Fibroblast of the aortic adventitia (primary cell): ENCODE measurements around the gene SKAP1. TPM values are rescaled to one million over a fixed set of nuclear protein-coding genes. Genes with fewer than 3 reads are reported as not detected.

Source experiments
- DNase-seq: peaks from one replicate; pipeline ENCODE4 v3.0.0-alpha.2; 2010; ENCODE audit warnings: low read depth
- H3K4me3 ChIP-seq: 2 replicates; pipeline ENCODE4 v1.5.1; 2011; ENCODE audit warnings: low read depth, mild to moderate bottlenecking, control low read depth, low read length, moderate library complexity
- total RNA-seq: library from RNA; depleted of rRNA; stranded (reverse); fragments of >200 nt; gene quantifications from 2 replicates; pipeline ENCODE4 v1.2.3, GENCODE V29; 2012; ENCODE audit warnings: low replicate concordance
- TF ChIP-seq, protein P1 (sequence below): IDR thresholded peaks from 2 replicates; pipeline ENCODE4 v1.5.1; 2011; ENCODE audit warnings: mild to moderate bottlenecking, low read length, control low read depth, inconsistent platforms; ENCODE audit not compliant: insufficient read depth

Gene SKAP1
- total RNA-seq, 1 donor = not detected

DNA sequence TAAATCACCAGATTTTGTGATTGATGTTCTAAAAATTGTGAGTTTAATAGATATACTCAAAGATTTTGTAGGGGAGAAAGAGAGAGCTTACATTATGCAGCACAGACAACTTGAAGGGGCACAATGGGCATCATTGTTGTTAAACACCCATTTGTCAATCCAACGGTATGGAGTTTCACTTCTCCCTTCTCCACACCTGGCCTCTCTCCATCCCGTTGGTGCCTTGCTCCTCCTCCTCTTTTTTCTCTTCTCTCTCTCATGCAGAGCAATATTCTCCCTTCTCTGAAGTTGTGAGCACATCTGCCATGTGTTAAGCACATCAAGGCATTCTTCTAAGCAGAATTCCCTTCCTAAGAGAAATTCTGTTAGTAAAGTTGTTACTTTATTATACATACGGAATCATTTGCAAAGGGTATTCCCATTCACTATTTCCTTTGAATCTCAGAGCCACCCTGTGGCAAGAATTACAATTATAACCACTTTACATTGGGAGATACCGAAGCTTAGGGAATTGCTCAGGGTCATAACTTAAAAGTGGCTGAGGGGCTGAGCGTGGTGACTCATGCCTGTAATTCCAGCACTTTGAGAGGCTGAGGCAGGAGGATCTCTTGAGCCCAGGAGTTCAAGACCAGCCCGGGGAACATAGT is 40.5 kb upstream of the SKAP1 start:
- H3K4me3 ChIP-seq = no peak overlapping the region
- peak; percentile 56 for DNase-seq
- TF ChIP-seq, protein P1, sequence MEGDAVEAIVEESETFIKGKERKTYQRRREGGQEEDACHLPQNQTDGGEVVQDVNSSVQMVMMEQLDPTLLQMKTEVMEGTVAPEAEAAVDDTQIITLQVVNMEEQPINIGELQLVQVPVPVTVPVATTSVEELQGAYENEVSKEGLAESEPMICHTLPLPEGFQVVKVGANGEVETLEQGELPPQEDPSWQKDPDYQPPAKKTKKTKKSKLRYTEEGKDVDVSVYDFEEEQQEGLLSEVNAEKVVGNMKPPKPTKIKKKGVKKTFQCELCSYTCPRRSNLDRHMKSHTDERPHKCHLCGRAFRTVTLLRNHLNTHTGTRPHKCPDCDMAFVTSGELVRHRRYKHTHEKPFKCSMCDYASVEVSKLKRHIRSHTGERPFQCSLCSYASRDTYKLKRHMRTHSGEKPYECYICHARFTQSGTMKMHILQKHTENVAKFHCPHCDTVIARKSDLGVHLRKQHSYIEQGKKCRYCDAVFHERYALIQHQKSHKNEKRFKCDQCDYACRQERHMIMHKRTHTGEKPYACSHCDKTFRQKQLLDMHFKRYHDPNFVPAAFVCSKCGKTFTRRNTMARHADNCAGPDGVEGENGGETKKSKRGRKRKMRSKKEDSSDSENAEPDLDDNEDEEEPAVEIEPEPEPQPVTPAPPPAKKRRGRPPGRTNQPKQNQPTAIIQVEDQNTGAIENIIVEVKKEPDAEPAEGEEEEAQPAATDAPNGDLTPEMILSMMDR = peak; percentile 33

DNA sequence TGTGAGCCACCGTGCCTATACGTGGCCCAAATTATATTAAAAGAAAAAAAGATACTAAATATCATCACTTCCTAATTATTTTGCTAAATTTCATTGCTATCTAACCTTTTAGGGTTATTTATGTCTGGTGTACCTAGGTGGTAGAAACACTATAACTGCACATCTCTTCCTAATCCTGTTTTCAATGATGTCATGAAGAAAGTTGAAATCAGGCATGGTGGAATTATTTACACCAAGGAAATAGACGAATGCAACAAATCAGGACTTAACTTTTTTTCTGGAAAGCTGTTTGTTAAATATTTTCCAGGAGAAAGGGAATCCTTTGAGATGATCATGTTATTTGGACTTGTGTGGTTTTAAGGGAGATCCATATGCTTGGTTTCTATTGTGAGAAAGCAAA is 39.2 kb upstream of the SKAP1 start:
- no peak overlapping the region for H3K4me3 ChIP-seq
- DNase-seq = no peak
- TF ChIP-seq, protein P1 = no peak

DNA sequence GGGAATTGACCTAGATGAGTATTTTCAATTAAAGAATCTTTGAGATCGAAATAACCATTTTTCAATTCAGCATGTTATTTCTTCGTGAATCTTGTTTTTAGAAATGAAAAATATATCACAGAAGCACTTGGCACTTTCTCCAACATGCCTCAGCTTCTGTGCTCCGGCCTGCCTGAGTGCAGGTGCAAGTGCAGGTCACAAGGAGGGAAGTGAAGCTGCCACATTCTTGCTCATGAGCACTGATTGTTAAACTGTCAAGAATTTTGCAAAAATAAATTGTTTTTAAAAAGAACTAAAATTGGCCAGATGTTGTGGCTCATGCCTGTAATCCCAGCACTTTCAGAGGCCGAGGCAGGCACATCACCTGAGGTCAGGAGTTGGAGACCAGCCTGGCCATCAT is 38.3 kb upstream of the SKAP1 start:
- H3K4me3 ChIP-seq = no peak overlapping the region
- TF ChIP-seq, protein P1 = no peak
- no peak for DNase-seq

DNA sequence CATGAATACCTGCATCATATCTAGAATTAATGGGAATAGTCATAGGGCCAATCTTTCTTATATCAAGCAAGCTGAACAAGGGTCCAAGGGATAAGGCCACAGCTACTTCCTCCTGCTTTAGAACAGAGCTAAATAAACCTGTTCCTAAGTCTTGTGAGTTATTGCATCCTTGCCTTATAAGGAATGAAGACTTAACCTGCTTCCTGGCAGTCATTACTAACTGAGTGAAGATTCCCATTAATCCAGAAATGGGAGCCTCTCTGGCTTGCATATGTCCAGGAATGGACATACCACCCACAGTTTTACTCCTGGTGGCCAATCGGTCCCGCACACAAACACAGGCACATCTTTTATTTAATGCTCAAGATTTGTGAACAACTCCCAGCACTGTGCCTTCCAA is 35.9 kb upstream of the SKAP1 start:
- DNase-seq = no peak
- TF ChIP-seq, protein P1 = no peak
- no peak overlapping the region for H3K4me3 ChIP-seq

DNA sequence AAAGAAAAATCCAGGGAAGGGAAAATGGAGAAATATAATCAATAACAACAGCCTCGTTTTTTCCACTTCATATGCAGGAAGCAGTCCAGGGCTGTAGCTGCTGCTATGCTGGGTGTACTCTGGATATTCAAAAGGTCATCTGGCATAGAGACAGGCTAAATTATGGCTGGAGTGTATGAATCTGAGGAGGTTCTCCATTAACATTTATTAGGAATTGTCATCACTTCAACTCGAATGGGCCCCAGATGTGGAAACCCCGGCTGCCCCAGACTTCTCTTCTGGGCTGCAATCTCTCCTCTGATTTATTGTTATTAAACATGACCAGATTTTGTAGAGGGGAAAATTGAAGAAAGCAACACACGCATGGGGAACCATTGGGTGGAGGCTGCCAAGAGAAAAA is 33.5 kb upstream of the SKAP1 start:
- no peak for DNase-seq
- TF ChIP-seq, protein P1 = no peak
- H3K4me3 ChIP-seq = no peak overlapping the region

DNA sequence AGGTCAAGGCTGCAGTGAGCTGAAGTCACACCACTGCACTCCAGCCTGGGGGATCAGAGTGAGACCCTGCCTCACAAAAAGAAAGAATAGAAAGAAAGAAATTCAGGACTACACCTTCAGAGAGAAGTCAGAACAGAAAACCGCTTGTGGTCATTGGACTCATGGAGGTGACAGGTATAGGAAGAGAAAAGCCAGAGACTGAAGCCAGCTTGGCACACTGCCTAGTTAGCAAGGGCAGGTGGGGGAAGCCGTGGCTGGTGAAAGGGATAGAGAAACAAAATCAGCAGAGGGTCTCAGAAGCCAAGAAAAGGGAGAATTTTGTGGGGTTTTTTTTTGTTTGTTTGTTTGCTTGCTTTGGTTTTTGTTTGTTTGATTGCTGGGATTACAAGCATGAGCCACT is 32.9 kb upstream of the SKAP1 start:
- TF ChIP-seq, protein P1 = no peak
- H3K4me3 ChIP-seq = no peak overlapping the region
- no peak for DNase-seq

DNA sequence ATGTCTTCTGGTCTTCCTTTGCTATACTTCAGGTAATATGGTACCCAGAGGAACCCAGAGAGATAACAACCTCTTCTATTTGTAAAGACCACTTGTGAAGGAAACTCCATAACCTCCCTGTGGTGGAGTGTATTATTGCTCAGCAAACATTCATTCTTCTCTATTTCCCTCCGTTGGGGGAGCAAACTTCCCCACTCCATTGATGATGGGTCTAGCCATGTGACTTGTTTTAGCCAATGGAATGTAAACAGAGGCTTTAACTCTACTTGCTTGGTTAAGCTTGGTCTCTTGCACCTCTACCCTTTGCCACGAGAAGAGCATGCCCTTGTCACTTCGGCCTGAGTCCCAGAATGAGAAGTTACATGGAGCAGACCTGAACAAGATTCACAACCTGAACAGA is 30.0 kb upstream of the SKAP1 start:
- TF ChIP-seq, protein P1 = no peak
- H3K4me3 ChIP-seq = no peak overlapping the region
- no peak for DNase-seq
